ENCODE measurements around the gene SLC27A1.

DNA sequence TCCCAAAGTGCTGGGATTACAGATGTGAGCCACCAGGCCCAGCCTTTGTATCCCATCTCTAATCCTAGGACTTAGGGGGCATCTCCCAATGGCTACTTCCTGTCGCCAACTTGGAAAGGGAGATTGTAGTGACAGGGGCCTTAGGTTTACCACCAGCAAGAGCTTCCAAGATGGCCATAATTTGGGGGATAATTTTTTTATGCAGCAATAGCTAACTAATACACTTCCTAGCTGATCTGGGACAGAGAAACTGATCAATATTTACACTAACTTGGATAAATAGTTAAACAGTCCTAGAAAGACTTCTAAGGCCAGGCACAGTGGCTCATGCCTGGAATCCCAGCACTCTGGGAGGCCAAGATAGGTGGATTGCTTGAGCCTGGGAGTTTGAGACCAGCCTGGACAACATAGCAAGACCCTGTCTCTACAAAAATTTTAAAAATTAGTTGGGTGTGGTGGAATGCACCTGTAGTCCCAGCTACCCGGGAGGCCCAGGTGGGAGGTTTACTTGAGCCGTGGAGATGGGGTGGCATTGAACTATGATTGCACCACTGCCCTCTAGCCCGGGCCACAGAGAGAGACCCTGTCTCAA lies 79.8 kb downstream of the SLC27A1 start:
- TF ChIP-seq POLR2A (IDR thresholded peaks at IDR 0.05; ENCODE audit: low read length) (no peak), GATA1 (IDR thresholded peaks at IDR 0.05; ENCODE audit: low read depth, low read length) (no peak)
